K562 (cell line): Measurements from ENCODE around the gene BTRC. TPM values are rescaled to one million over a fixed set of nuclear protein-coding genes. Genes with fewer than 3 reads are reported as not detected.
A peak's percentile ranks its signal among the peaks of the same experiment; 100 is the strongest.

ENCODE experiments used
- ATAC-seq: fragments of 200-7000 bp; cut with Tn5 transposase; 3 replicates; pipeline ENCODE4 v1.9.1; 2020; ENCODE audit warnings: moderate library complexity
- BruUV-seq: library from RNA; stranded (reverse); fragments of 400-500 nt; replicated peaks from 2 replicates; lab custom pipeline; 2021; lab: Mats Ljungman, UMichigan
- CTCF ChIA-PET: fragments of 300-600 bp; formaldehyde crosslinking; extraction: SDS; loops from one replicate; lab custom pipeline; 2021; ENCODE audit warnings: low intra/inter-chr PET ratio; lab: Yijun Ruan, JAX
- POLR2A ChIA-PET: fragments of 300-600, 350-650 bp; sonication (Branson Sonifier 250); formaldehyde crosslinking; extraction: SDS; loops from one replicate; lab custom pipeline; 2021; ENCODE audit warnings: antibody characterized with exemption, inconsistent platforms; lab: Yijun Ruan, JAX
- DNase-seq, 4 experiments: peaks; one replicate each; pipeline versions ENCODE4 v3.0.0 to v3.0.0-alpha.2; 2011 to 2018; ENCODE audit warnings: low spot score in 3 of 4, mixed read lengths in 3 of 4; ENCODE audit errors: extremely low read depth in 1 of 4
- FAIRE-seq: peaks from 2 replicates; lab custom pipeline; 2011; peaks lifted over from hg19 to GRCh38; lab: Jason Lieb, UNC
- H2AFZ ChIP-seq: 2 replicates; pipeline ENCODE4 v1.6.0; 2011; ENCODE audit warnings: low read depth, low read length, control low read depth, inconsistent platforms
- H3K27ac ChIP-seq: fragments of 200-600 bp; 3 replicates; pipeline ENCODE4 v1.8.0; 2011; ENCODE audit warnings: low read depth, mild to moderate bottlenecking, control low read depth, inconsistent platforms, low read length, moderate library complexity, mixed read lengths; ENCODE audit errors: extremely low read depth
- H3K27me3 ChIP-seq, 2 experiments: fragments of 300-600 bp in 1 of 2; 2 replicates in 1 of 2; 3 replicates in 1 of 2; pipeline versions ENCODE4 v1.6.0 to v1.8.0; 2011; ENCODE audit warnings: inconsistent platforms in 2 of 2, low read length in 2 of 2, mild to moderate bottlenecking in 1 of 2, mixed read lengths in 1 of 2, moderate library complexity in 1 of 2; ENCODE audit not compliant: control insufficient read depth in 2 of 2, insufficient read depth in 2 of 2
- H3K36me3 ChIP-seq: fragments of 300-600 bp; 3 replicates; pipeline ENCODE4 v1.8.0; 2011; ENCODE audit warnings: mild to moderate bottlenecking, low read length, inconsistent platforms; ENCODE audit not compliant: control insufficient read depth, insufficient read depth
- H3K4me1 ChIP-seq, 2 experiments: fragments of 200-600 bp in 1 of 2; replicated peaks in 1 of 2; 2 replicates in 1 of 2; 3 replicates in 1 of 2; pipeline versions ENCODE4 v1.5.1 to v1.8.0; 2011; ENCODE audit warnings: inconsistent platforms in 2 of 2, low read length in 2 of 2, mild to moderate bottlenecking in 1 of 2, mixed read lengths in 1 of 2, moderate library complexity in 1 of 2; ENCODE audit not compliant: control insufficient read depth in 2 of 2, insufficient read depth in 2 of 2
- H3K4me2 ChIP-seq: 2 replicates; pipeline ENCODE4 v1.6.1; 2011; ENCODE audit warnings: low read length, control low read depth, inconsistent platforms, mixed read lengths; ENCODE audit not compliant: insufficient read depth
- H3K4me3 ChIP-seq: fragments of 200-600 bp; sonication (generic), shearing (Covaris generic); 2 replicates; pipeline ENCODE4 v1.5.1; 2016; ENCODE audit warnings: control low read depth, inconsistent platforms
- H3K79me2 ChIP-seq: fragments of 200-600 bp; 3 replicates; pipeline ENCODE4 v1.8.0; 2011; ENCODE audit warnings: low read length, inconsistent platforms; ENCODE audit not compliant: control insufficient read depth, insufficient read depth
- H3K9ac ChIP-seq, 2 experiments: 2 replicates each; pipeline versions ENCODE4 v1.6.0 to v1.6.1; 2011; ENCODE audit warnings: low read depth in 2 of 2, low read length in 2 of 2, control low read depth in 1 of 2, inconsistent platforms in 1 of 2, mild to moderate bottlenecking in 1 of 2, mixed read lengths in 1 of 2; ENCODE audit not compliant: insufficient read depth in 1 of 2
- H3K9me1 ChIP-seq: one replicate; pipeline ENCODE4 v1.6.0; 2011; ENCODE audit warnings: inconsistent platforms, mild to moderate bottlenecking, low read length, moderate library complexity; ENCODE audit not compliant: control insufficient read depth, insufficient read depth
- H3K9me3 ChIP-seq: replicated peaks from 2 replicates; pipeline ENCODE4 v1.5.1; 2011; ENCODE audit warnings: low read depth, low read length, inconsistent platforms; ENCODE audit not compliant: control insufficient read depth, insufficient read depth
- H4K20me1 ChIP-seq: replicated peaks from 2 replicates; pipeline ENCODE4 v1.6.1; 2011; ENCODE audit warnings: low read length, inconsistent platforms, mixed read lengths; ENCODE audit not compliant: control insufficient read depth, insufficient read depth
- ARID1B ChIP-seq: fragments of 450-650 bp; IDR thresholded peaks from 2 replicates; pipeline ENCODE4 v1.6.1; 2016; ENCODE audit warnings: antibody characterized with exemption, mild to moderate bottlenecking, inconsistent platforms
- CGGBP1 ChIP-seq: fragments of 250-450 bp; sonication (Bioruptor Pico); IDR thresholded peaks from 2 replicates; pipeline ENCODE4 v1.9.0; 2021; ENCODE audit warnings: mild to moderate bottlenecking
- CHD2 ChIP-seq: IDR thresholded peaks from 2 replicates; pipeline ENCODE4 v1.6.1; 2011; ENCODE audit warnings: low read depth, low read length
- DIDO1 ChIP-seq: fragments of 450-650 bp; IDR thresholded peaks from 2 replicates; pipeline ENCODE4 v1.6.1; 2016; ENCODE audit warnings: low read depth, missing biosample characterization, missing genetic modification characterization
- DPF2 ChIP-seq: fragments of 450-650 bp; IDR thresholded peaks from 2 replicates; pipeline ENCODE4 v1.6.1; 2016
- FOXM1 ChIP-seq, 2 experiments: fragments of 450-650 bp in 1 of 2; sonication (generic) in 1 of 2; formaldehyde crosslinking in 1 of 2; IDR thresholded peaks; 2 replicates each; pipeline versions ENCODE4 v1.6.1 to v1.9.0; 2017 to 2022; ENCODE audit warnings: low read depth in 2 of 2, mild to moderate bottlenecking in 2 of 2, missing genetic modification reagents in 1 of 2, moderate library complexity in 1 of 2
- GTF2A2 ChIP-seq: IDR thresholded peaks from 2 replicates; pipeline ENCODE4 v1.6.1; 2016; ENCODE audit warnings: mild to moderate bottlenecking, missing genetic modification characterization, missing compliant biosample characterization
- HCFC1 ChIP-seq: IDR thresholded peaks from 2 replicates; pipeline ENCODE4 v1.6.1; 2012; ENCODE audit warnings: low read depth, low read length, improper control_type of control experiment
- HES1 ChIP-seq: fragments of 450-650 bp; IDR thresholded peaks from 2 replicates; pipeline ENCODE4 v1.6.1; 2016; ENCODE audit warnings: low read depth, mild to moderate bottlenecking, moderate library complexity
- JUND ChIP-seq, 2 experiments: IDR thresholded peaks; 2 replicates in 1 of 2; 3 replicates in 1 of 2; pipeline ENCODE4 v1.6.1; 2011; ENCODE audit warnings: borderline replicate concordance in 2 of 2, low read depth in 2 of 2, low read length in 2 of 2, improper control_type of control experiment in 1 of 2, missing biosample characterization in 1 of 2, missing genetic modification characterization in 1 of 2, missing genetic modification reagents in 1 of 2
- KLF13 ChIP-seq: fragments of 450-650 bp; IDR thresholded peaks from 2 replicates; pipeline ENCODE4 v1.6.1; 2016; ENCODE audit warnings: missing genetic modification characterization, low read depth, mild to moderate bottlenecking, missing compliant biosample characterization, moderate library complexity, borderline replicate concordance
- MTA3 ChIP-seq: fragments of 450-650 bp; formaldehyde crosslinking; IDR thresholded peaks from 2 replicates; pipeline ENCODE4 v1.6.1; 2017; ENCODE audit warnings: mild to moderate bottlenecking, borderline replicate concordance
- NCOA1 ChIP-seq: fragments of 450-650 bp; IDR thresholded peaks from 2 replicates; pipeline ENCODE4 v1.6.1; 2016; ENCODE audit warnings: low read depth
- TEAD1 ChIP-seq, 2 experiments: fragments of 450-650 bp in 1 of 2; sonication (generic) in 1 of 2; formaldehyde crosslinking; IDR thresholded peaks; 2 replicates each; pipeline versions ENCODE4 v1.4.0 to v1.8.0; 2020 to 2022; ENCODE audit warnings: mild to moderate bottlenecking in 2 of 2, missing genetic modification reagents in 1 of 2
- WHSC1 ChIP-seq: IDR thresholded peaks from one replicate; pipeline ENCODE4 v1.6.1; 2012; ENCODE audit warnings: low read length, control low read depth, inconsistent platforms
- YY1 ChIP-seq, 3 experiments: IDR thresholded peaks; 2 replicates each; pipeline ENCODE4 v1.6.1; 2011; ENCODE audit warnings: low read length in 2 of 3, mild to moderate bottlenecking in 2 of 3, moderate library complexity in 2 of 3, borderline replicate concordance in 1 of 3, control low read depth in 1 of 3, low read depth in 1 of 3; ENCODE audit not compliant: insufficient read depth in 3 of 3, insufficient replicate concordance in 2 of 3, control insufficient read depth in 1 of 3, insufficient read length in 1 of 3; ENCODE audit errors: extremely low read depth in 1 of 3
- ZFPM2 ChIP-seq: fragments of 250-450 bp; sonication (Bioruptor Pico); IDR thresholded peaks from 2 replicates; pipeline ENCODE4 v1.5.1; 2022; ENCODE audit warnings: mild to moderate bottlenecking
- ZNF12 ChIP-seq: sonication (generic); formaldehyde crosslinking; IDR thresholded peaks from 2 replicates; pipeline ENCODE4 v1.4.0; 2020; ENCODE audit warnings: mild to moderate bottlenecking, missing genetic modification reagents
- ZNF133 ChIP-seq: fragments of 250-450 bp; sonication (Bioruptor Pico); IDR thresholded peaks from 2 replicates; pipeline ENCODE4 v1.4.0; 2020; ENCODE audit warnings: mild to moderate bottlenecking
- ZNF445 ChIP-seq: fragments of 250-450 bp; sonication (Bioruptor Pico); IDR thresholded peaks from 2 replicates; pipeline ENCODE4 v1.4.0; 2020; ENCODE audit warnings: low read depth, mild to moderate bottlenecking, moderate library complexity
- ZNF75A ChIP-seq: fragments of 450-650 bp; formaldehyde crosslinking; IDR thresholded peaks from 2 replicates; pipeline ENCODE4 v1.4.0; 2020; ENCODE audit warnings: mild to moderate bottlenecking
- WGBS: fragments of 100-300 bp; shearing (Covaris generic); methylation state at CpG from one replicate; pipeline ENCODE4 v1.1.6; 2016; ENCODE audit warnings: low coverage, mixed read lengths; ENCODE audit not compliant: insufficient coverage; ENCODE audit errors: missing lambda C conversion rate; 5-methylcytosine and 5-hydroxymethylcytosine counted together
- in situ Hi-C: fragments of 300-500 bp; cut with MboI; formaldehyde crosslinking; loops from 4 replicates; pipeline ENCODE4 v1.15.0; 2018; ENCODE audit warnings: inconsistent platforms, mixed read lengths
- intact Hi-C: fragments of 100-400 bp; cut with micrococcal nuclease; formaldehyde crosslinking; loops from 2 replicates; pipeline ENCODE4 v1.14.2; 2022
- polyA plus RNA-seq, 8 experiments: library from polyadenylated mRNA; depleted of rRNA in 4 of 8; stranded (reverse) in 5 of 8; unstranded in 3 of 8; fragments of >200 nt; fragmentation: Nextera tagmentation in 2 of 8; fragmentation: Illumina TruSeq in 1 of 8; extraction: Ambion mirVana in 2 of 8; extraction: Trizol in 1 of 8; gene quantifications; 2 replicates each; pipeline versions ENCODE4 v1.2.1 to v1.2.3, GENCODE V29; 2011 to 2014; ENCODE audit warnings: inconsistent platforms in 1 of 8, missing spikeins in 1 of 8
- total RNA-seq, 7 experiments: library from RNA; depleted of rRNA in 6 of 7; stranded (reverse); fragments of >200 nt in 6 of 7; fragmentation: Illumina TruSeq in 2 of 7; extraction: Trizol in 2 of 7; gene quantifications; 2 replicates each; pipeline versions ENCODE4 v1.2.1 to v1.2.3, GENCODE V29; 2011 to 2021; ENCODE audit warnings: low replicate concordance in 1 of 7

BTRC gene
- total and polyA plus RNA-seq, 9 of the 15 experiments (the other 6 are each of a cell fraction or from before 2014, with no cell fraction given): 1.6 to 15.4 (median 7.0) TPM

- Histone ChIP-seq H3K4me2 (peak overlapping the region; percentile 19), H3K9me1 (no peaks in the 10 kb centered on the region), H3K9me3 (no peaks in the 10 kb centered on the region), H3K79me2 (peaks cover 6% of the 10 kb centered on the region; the same call in 2 of the 3 replicates), H3K27me3 (no peaks in the 10 kb centered on the region), H4K20me1 (no peaks in the 10 kb centered on the region), H2AFZ (peak overlapping the region; percentile 47; the same call in 1 of the 2 replicates), H3K36me3 (no peaks in the 10 kb centered on the region), H3K4me1 (peaks cover 4 to 40% of the 10 kb centered on the region in 2 experiments; a peak in 4 of 5 replicates), H3K4me3 (no peak overlapping the region), H3K9ac (peak overlapping the region in 1 of 2 experiments; percentile 23; a peak in 1 of 4 replicates), H3K27ac (peak overlapping the region; percentile 51; the same call in 2 of the 3 replicates)
- BruUV-seq: no TSS peak
- ATAC-seq (peak; percentile 35), FAIRE-seq (peak; percentile 55), DNase-seq (peak in 2 of 4 experiments; percentile 20 to 39)
- 12% methylated on average over 6 of the region's 6 CpGs for WGBS
- CTCF ChIA-PET: no interaction called here
- POLR2A ChIA-PET: interaction anchor here (0.6 to 2.3 kb wide), 4 partner anchors 9 to 1539 kb away, joined by 3 to 10 read pairs (median 3); no protein-coding TSS in a partner anchor
- in situ Hi-C loops: no loop called here
- intact Hi-C loops: no loop called here
- TF ChIP-seq HCFC1 (no peak), NCOA1 (no peak), GTF2A2 (tag) (no peak), DPF2 (peak; percentile 60; the same call in 1 of the 2 replicates), CHD2 (no peak), ZNF133 (CRISPR knock-in tag) (no peak), KLF13 (tag) (no peak), TEAD1 (CRISPR knock-in tag; IDR thresholded peaks at IDR 0.05) (no peak), MTA3 (peak; percentile 40; the same call in 1 of the 2 replicates), JUND (IDR thresholded peaks at IDR 0.05; ENCODE audit: borderline replicate concordance, low read depth, low read length) (no peak), JUND (tag; IDR thresholded peaks at IDR 0.05; ENCODE audit: borderline replicate concordance, low read depth, low read length) (peak; percentile 19; the same call in 1 of the 3 replicates), ZNF12 (CRISPR knock-in tag) (no peak), FOXM1 (IDR thresholded peaks at IDR 0.05; ENCODE audit: low read depth) (peak; percentile 39), FOXM1 (CRISPR knock-in tag; IDR thresholded peaks at IDR 0.05; ENCODE audit: low read depth) (no peak), DIDO1 (no peak), HES1 (no peak), ZFPM2 (no peak), ZNF445 (CRISPR knock-in tag) (no peak), ZNF75A (no peak), CGGBP1 (CRISPR knock-in tag) (no peak), YY1 (IDR thresholded peaks at IDR 0.05; ENCODE audit: borderline replicate concordance in 1 of 3, control insufficient read depth in 1 of 3, extremely low read depth in 1 of 3, insufficient read depth in 3 of 3, insufficient read length in 1 of 3, insufficient replicate concordance in 2 of 3, low read depth in 1 of 3, low read length in 2 of 3) (no peak), ARID1B (peak; percentile 78), WHSC1 (no peak)
These were observed 100.1 kb downstream of the BTRC start for GRCh38 chr10:101453791-101454718.
